ENCODE results near the gene STK24.

The STK24 gene

GRCh38 chr13:98406971-98407370 is 169.9 kb downstream of the STK24 start:
- no peak overlapping the region for H3K4me3 ChIP-seq (ENCODE audit: low read depth, low read length)
- no peaks in the 10 kb centered on the region for H3K27me3 ChIP-seq (ENCODE audit: insufficient read depth, low read length)
- H3K36me3 ChIP-seq (ENCODE audit: insufficient read depth, low read length): no peaks in the 10 kb centered on the region
- no peaks in the 10 kb centered on the region for H3K79me2 ChIP-seq (ENCODE audit: control insufficient read depth, insufficient read depth, low read length, unreplicated experiment)
- H3K4me1 ChIP-seq (ENCODE audit: control insufficient read depth, insufficient read depth, low read length, unreplicated experiment): no peaks in the 10 kb centered on the region
- no peak overlapping the region for H3K27ac ChIP-seq (ENCODE audit: low read depth, low read length)
- no peak overlapping the region for H2AFZ ChIP-seq (ENCODE audit: low read length, unreplicated experiment)

- Histone ChIP-seq H3K27ac (ENCODE audit: low read depth, low read length) (no peak overlapping the region), H3K36me3 (ENCODE audit: insufficient read depth, low read length) (no peaks in the 10 kb centered on the region), H3K4me3 (ENCODE audit: low read depth, low read length) (no peak overlapping the region), H3K27me3 (ENCODE audit: insufficient read depth, low read length) (no peaks in the 10 kb centered on the region), H3K79me2 (ENCODE audit: control insufficient read depth, insufficient read depth, low read length, unreplicated experiment) (no peaks in the 10 kb centered on the region), H3K4me1 (ENCODE audit: control insufficient read depth, insufficient read depth, low read length, unreplicated experiment) (no peaks in the 10 kb centered on the region), H2AFZ (ENCODE audit: low read length, unreplicated experiment) (no peak overlapping the region)
Measured at GRCh38 chr13:98406427-98406826, 170.5 kb downstream of the STK24 start.

GRCh38 chr13:98405690-98406344 is 171.1 kb downstream of the STK24 start:
- no peaks in the 10 kb centered on the region for H3K36me3 ChIP-seq (ENCODE audit: insufficient read depth, low read length)
- no peak overlapping the region for H3K4me3 ChIP-seq (ENCODE audit: low read depth, low read length)
- no peaks in the 10 kb centered on the region for H3K27me3 ChIP-seq (ENCODE audit: insufficient read depth, low read length)
- no peak overlapping the region for H3K27ac ChIP-seq (ENCODE audit: low read depth, low read length)
- no peaks in the 10 kb centered on the region for H3K79me2 ChIP-seq (ENCODE audit: control insufficient read depth, insufficient read depth, low read length, unreplicated experiment)
- no peaks in the 10 kb centered on the region for H3K4me1 ChIP-seq (ENCODE audit: control insufficient read depth, insufficient read depth, low read length, unreplicated experiment)
- H2AFZ ChIP-seq (ENCODE audit: low read length, unreplicated experiment): no peak overlapping the region

GRCh38 chr13:98405107-98405571 is 171.8 kb downstream of the STK24 start:
- Histone ChIP-seq H3K4me1 (ENCODE audit: control insufficient read depth, insufficient read depth, low read length, unreplicated experiment) (no peaks in the 10 kb centered on the region), H3K27me3 (ENCODE audit: insufficient read depth, low read length) (no peaks in the 10 kb centered on the region), H2AFZ (ENCODE audit: low read length, unreplicated experiment) (no peak overlapping the region), H3K27ac (ENCODE audit: low read depth, low read length) (no peak overlapping the region), H3K36me3 (ENCODE audit: insufficient read depth, low read length) (no peaks in the 10 kb centered on the region), H3K79me2 (ENCODE audit: control insufficient read depth, insufficient read depth, low read length, unreplicated experiment) (no peaks in the 10 kb centered on the region), H3K4me3 (ENCODE audit: low read depth, low read length) (no peak overlapping the region)

GRCh38 chr13:98403076-98403475 is 173.8 kb downstream of the STK24 start:
- no peak overlapping the region for H3K27ac ChIP-seq (ENCODE audit: low read depth, low read length)
- no peak overlapping the region for H3K4me3 ChIP-seq (ENCODE audit: low read depth, low read length)
- H3K79me2 ChIP-seq (ENCODE audit: control insufficient read depth, insufficient read depth, low read length, unreplicated experiment): no peaks in the 10 kb centered on the region
- H3K4me1 ChIP-seq (ENCODE audit: control insufficient read depth, insufficient read depth, low read length, unreplicated experiment): no peaks in the 10 kb centered on the region
- H3K36me3 ChIP-seq (ENCODE audit: insufficient read depth, low read length): no peaks in the 10 kb centered on the region
- H2AFZ ChIP-seq (ENCODE audit: low read length, unreplicated experiment): no peak overlapping the region
- H3K27me3 ChIP-seq (ENCODE audit: insufficient read depth, low read length): no peaks in the 10 kb centered on the region

GRCh38 chr13:98401934-98402333 is 175.0 kb downstream of the STK24 start:
- Histone ChIP-seq H3K36me3 (ENCODE audit: insufficient read depth, low read length) (no peaks in the 10 kb centered on the region), H3K4me1 (ENCODE audit: control insufficient read depth, insufficient read depth, low read length, unreplicated experiment) (no peaks in the 10 kb centered on the region), H3K79me2 (ENCODE audit: control insufficient read depth, insufficient read depth, low read length, unreplicated experiment) (no peaks in the 10 kb centered on the region), H3K27ac (ENCODE audit: low read depth, low read length) (no peak overlapping the region), H3K4me3 (ENCODE audit: low read depth, low read length) (no peak overlapping the region), H2AFZ (ENCODE audit: low read length, unreplicated experiment) (no peak overlapping the region), H3K27me3 (ENCODE audit: insufficient read depth, low read length) (no peaks in the 10 kb centered on the region)

GRCh38 chr13:98399756-98400155 is 177.2 kb downstream of the STK24 start:
- Histone ChIP-seq H3K27me3 (ENCODE audit: insufficient read depth, low read length) (no peaks in the 10 kb centered on the region), H2AFZ (ENCODE audit: low read length, unreplicated experiment) (no peak overlapping the region), H3K79me2 (ENCODE audit: control insufficient read depth, insufficient read depth, low read length, unreplicated experiment) (no peaks in the 10 kb centered on the region), H3K4me1 (ENCODE audit: control insufficient read depth, insufficient read depth, low read length, unreplicated experiment) (no peaks in the 10 kb centered on the region), H3K36me3 (ENCODE audit: insufficient read depth, low read length) (no peaks in the 10 kb centered on the region), H3K27ac (ENCODE audit: low read depth, low read length) (no peak overlapping the region), H3K4me3 (ENCODE audit: low read depth, low read length) (no peak overlapping the region)

GRCh38 chr13:98398581-98398980 is 178.3 kb downstream of the STK24 start:
- no peak overlapping the region for H3K27ac ChIP-seq (ENCODE audit: low read depth, low read length)
- H3K27me3 ChIP-seq (ENCODE audit: insufficient read depth, low read length): no peaks in the 10 kb centered on the region
- no peaks in the 10 kb centered on the region for H3K79me2 ChIP-seq (ENCODE audit: control insufficient read depth, insufficient read depth, low read length, unreplicated experiment)
- no peak overlapping the region for H2AFZ ChIP-seq (ENCODE audit: low read length, unreplicated experiment)
- no peaks in the 10 kb centered on the region for H3K36me3 ChIP-seq (ENCODE audit: insufficient read depth, low read length)
- no peaks in the 10 kb centered on the region for H3K4me1 ChIP-seq (ENCODE audit: control insufficient read depth, insufficient read depth, low read length, unreplicated experiment)
- no peak overlapping the region for H3K4me3 ChIP-seq (ENCODE audit: low read depth, low read length)

- H3K27ac ChIP-seq (ENCODE audit: low read depth, low read length): no peak overlapping the region
- H3K36me3 ChIP-seq (ENCODE audit: insufficient read depth, low read length): no peaks in the 10 kb centered on the region
Measured at GRCh38 chr13:98397861-98398260, 179.0 kb downstream of the STK24 start.

GRCh38 chr13:98397221-98397620 is 179.7 kb downstream of the STK24 start:
- no peaks in the 10 kb centered on the region for H3K79me2 ChIP-seq (ENCODE audit: control insufficient read depth, insufficient read depth, low read length, unreplicated experiment)
- no peak overlapping the region for H3K27ac ChIP-seq (ENCODE audit: low read depth, low read length)
- H3K4me1 ChIP-seq (ENCODE audit: control insufficient read depth, insufficient read depth, low read length, unreplicated experiment): no peaks in the 10 kb centered on the region
- no peak overlapping the region for H2AFZ ChIP-seq (ENCODE audit: low read length, unreplicated experiment)
- H3K27me3 ChIP-seq (ENCODE audit: insufficient read depth, low read length): no peaks in the 10 kb centered on the region
- no peaks in the 10 kb centered on the region for H3K36me3 ChIP-seq (ENCODE audit: insufficient read depth, low read length)
- no peak overlapping the region for H3K4me3 ChIP-seq (ENCODE audit: low read depth, low read length)

More at GRCh38 chr13:98397861-98398260, 179.0 kb downstream of the STK24 start:
- Histone ChIP-seq H3K27me3 (ENCODE audit: insufficient read depth, low read length) (no peaks in the 10 kb centered on the region), H3K79me2 (ENCODE audit: control insufficient read depth, insufficient read depth, low read length, unreplicated experiment) (no peaks in the 10 kb centered on the region), H3K4me1 (ENCODE audit: control insufficient read depth, insufficient read depth, low read length, unreplicated experiment) (no peaks in the 10 kb centered on the region), H3K4me3 (ENCODE audit: low read depth, low read length) (no peak overlapping the region), H2AFZ (ENCODE audit: low read length, unreplicated experiment) (no peak overlapping the region)

GRCh38 chr13:98396071-98396710 is 180.7 kb downstream of the STK24 start:
- Histone ChIP-seq H3K36me3 (ENCODE audit: insufficient read depth, low read length) (no peaks in the 10 kb centered on the region), H3K27ac (ENCODE audit: low read depth, low read length) (no peak overlapping the region), H3K4me1 (ENCODE audit: control insufficient read depth, insufficient read depth, low read length, unreplicated experiment) (no peaks in the 10 kb centered on the region), H3K27me3 (ENCODE audit: insufficient read depth, low read length) (no peaks in the 10 kb centered on the region), H3K79me2 (ENCODE audit: control insufficient read depth, insufficient read depth, low read length, unreplicated experiment) (no peaks in the 10 kb centered on the region), H2AFZ (ENCODE audit: low read length, unreplicated experiment) (no peak overlapping the region), H3K4me3 (ENCODE audit: low read depth, low read length) (no peak overlapping the region)
